ENCODE data around the gene ADGRG6.

GRCh38 chr6:142286088-142286409 lies 15.8 kb upstream of the ADGRG6 start:
- TF ChIP-seq EZH2 (IDR thresholded peaks at IDR 0.05; ENCODE audit: low read length, missing control alignments) (no peak), CTCF (conservative IDR thresholded peaks at IDR 0.05 in 1 of 2, IDR thresholded peaks at IDR 0.05 in 1 of 2; ENCODE audit: low read depth in 1 of 2, low read length in 2 of 2) (no peak)
